Measurements from ENCODE around the gene ETV2. TPM values are rescaled to one million over a fixed set of nuclear protein-coding genes. Genes with fewer than 3 reads are reported as not detected.

ETV2 gene
- total and polyA plus RNA-seq, 2 of the 4 experiments (the other 2 are of a cell fraction): 1.2 TPM; not detected in 1

- H4K5ac ChIP-seq (ENCODE audit: low read depth, low read length): no peak overlapping the region
- H2AFZ ChIP-seq (replicated peaks; ENCODE audit: low read length, poor library complexity): no peak overlapping the region
- POLR2A ChIA-PET (ENCODE audit: unreplicated experiment): no interaction called here
- no peaks in the 10 kb centered on the region for H3K9me1 ChIP-seq (ENCODE audit: insufficient read depth, low read length)
- H3K27me3 ChIP-seq (ENCODE audit: control insufficient read depth, insufficient read depth, low read length): peaks cover 7% of the 10 kb centered on the region; the same call in 1 of the 2 replicates
- H2AK9ac ChIP-seq (replicated peaks; ENCODE audit: low read depth, low read length, poor library complexity): no peak overlapping the region
- H2BK5ac ChIP-seq (ENCODE audit: low read depth, low read length, poor library complexity, severe bottlenecking): no peak overlapping the region
- no peak overlapping the region for H3K4me2 ChIP-seq (ENCODE audit: low read depth, low read length)
- in situ Hi-C loops (cut with MboI; ENCODE audit: low sequenced_read_pairs) (no loop called here), dilution Hi-C loops (cut with HindIII; ENCODE audit: low sequenced_read_pairs, unreplicated experiment) (no loop called here), intact Hi-C loops (cut with micrococcal nuclease) (no loop called here)
- BruUV-seq (replicated peaks): no TSS peak
- no peak overlapping the region for H3K9ac ChIP-seq (ENCODE audit: low read depth, low read length)
- no peak overlapping the region for H3K23ac ChIP-seq (ENCODE audit: low read depth, low read length)
- H3K14ac ChIP-seq (replicated peaks; ENCODE audit: low read depth, low read length): no peak overlapping the region
- no peak overlapping the region for H4K8ac ChIP-seq (ENCODE audit: low read depth in 2 of 2, low read length in 2 of 2)
- H3K4me3 ChIP-seq (ENCODE audit: insufficient read depth, low read depth, low read length): no peak overlapping the region
- no peak overlapping the region for H2BK120ac ChIP-seq (ENCODE audit: low read depth, low read length)
- no peaks in the 10 kb centered on the region for H3K4me1 ChIP-seq (ENCODE audit: control insufficient read depth, insufficient read depth, low read length)
- CTCF ChIA-PET: no interaction called here
- H3K4ac ChIP-seq (ENCODE audit: low read depth, low read length): no peak overlapping the region
- H3K18ac ChIP-seq (ENCODE audit: low read depth, low read length): no peak overlapping the region
- no peak overlapping the region for H3K27ac ChIP-seq (ENCODE audit: insufficient read depth, low read length)
- H3K79me1 ChIP-seq (ENCODE audit: low read depth in 1 of 2, low read length in 2 of 2): no peaks in the 10 kb centered on the region
- TF ChIP-seq USF2 (IDR thresholded peaks at IDR 0.05; ENCODE audit: low read depth, low read length) (no peak), NFE2L2 (IDR thresholded peaks at IDR 0.05; ENCODE audit: low read depth, low read length) (no peak), CHD1 (IDR thresholded peaks at IDR 0.05; ENCODE audit: low read depth, low read length) (no peak), ELK1 (IDR thresholded peaks at IDR 0.05; ENCODE audit: borderline replicate concordance, low read depth, low read length) (no peak), RCOR1 (IDR thresholded peaks at IDR 0.05; ENCODE audit: insufficient replicate concordance, low read length) (no peak), CEBPB (IDR thresholded peaks at IDR 0.05; ENCODE audit: low read depth, low read length) (no peak), MXI1 (IDR thresholded peaks at IDR 0.05; ENCODE audit: borderline replicate concordance, low read depth, low read length) (no peak), MAFK (IDR thresholded peaks at IDR 0.05; ENCODE audit: low read depth, low read length) (no peak), SMC3 (IDR thresholded peaks at IDR 0.05; ENCODE audit: low read depth, low read length) (no peak), RFX5 (IDR thresholded peaks at IDR 0.05; ENCODE audit: low read depth, low read length) (no peak), POLR2A (IDR thresholded peaks at IDR 0.05; ENCODE audit: low read depth, low read length) (no peak), BHLHE40 (IDR thresholded peaks at IDR 0.05; ENCODE audit: low read depth, low read length) (no peak), RAD21 (IDR thresholded peaks at IDR 0.05; ENCODE audit: low read length) (no peak), FOS (IDR thresholded peaks at IDR 0.05; ENCODE audit: low read depth, low read length) (no peak)
- TF ChIP-seq, protein P1, sequence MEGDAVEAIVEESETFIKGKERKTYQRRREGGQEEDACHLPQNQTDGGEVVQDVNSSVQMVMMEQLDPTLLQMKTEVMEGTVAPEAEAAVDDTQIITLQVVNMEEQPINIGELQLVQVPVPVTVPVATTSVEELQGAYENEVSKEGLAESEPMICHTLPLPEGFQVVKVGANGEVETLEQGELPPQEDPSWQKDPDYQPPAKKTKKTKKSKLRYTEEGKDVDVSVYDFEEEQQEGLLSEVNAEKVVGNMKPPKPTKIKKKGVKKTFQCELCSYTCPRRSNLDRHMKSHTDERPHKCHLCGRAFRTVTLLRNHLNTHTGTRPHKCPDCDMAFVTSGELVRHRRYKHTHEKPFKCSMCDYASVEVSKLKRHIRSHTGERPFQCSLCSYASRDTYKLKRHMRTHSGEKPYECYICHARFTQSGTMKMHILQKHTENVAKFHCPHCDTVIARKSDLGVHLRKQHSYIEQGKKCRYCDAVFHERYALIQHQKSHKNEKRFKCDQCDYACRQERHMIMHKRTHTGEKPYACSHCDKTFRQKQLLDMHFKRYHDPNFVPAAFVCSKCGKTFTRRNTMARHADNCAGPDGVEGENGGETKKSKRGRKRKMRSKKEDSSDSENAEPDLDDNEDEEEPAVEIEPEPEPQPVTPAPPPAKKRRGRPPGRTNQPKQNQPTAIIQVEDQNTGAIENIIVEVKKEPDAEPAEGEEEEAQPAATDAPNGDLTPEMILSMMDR (conservative IDR thresholded peaks at IDR 0.05; ENCODE audit: low read depth, low read length): no peak
- H2BK15ac ChIP-seq (ENCODE audit: low read depth, low read length): no peak overlapping the region
- DNase-seq (no peak), ATAC-seq (ENCODE audit: low read depth) (no peak)
- no peaks in the 10 kb centered on the region; the same call in 1 of the 2 replicates for H3K36me3 ChIP-seq (ENCODE audit: control insufficient read depth, insufficient read depth, low read length)
- 0 out of 2 replicates have a peak, but pooled peaks cover 3% of the 10 kb centered on the region for H4K20me1 ChIP-seq (ENCODE audit: insufficient read depth, low read length)
- no peak overlapping the region for H4K91ac ChIP-seq (ENCODE audit: insufficient read depth, low read depth, low read length)
- WGBS, 2 experiments (ENCODE audit: extremely low coverage in 2 of 2, insufficient read length in 1 of 2): no CpG with 5 or more reads among the region's 1 CpG
- H3K56ac ChIP-seq (ENCODE audit: extremely low read depth, insufficient read depth, low read length): no peak overlapping the region
- no peaks in the 10 kb centered on the region for H3K9me3 ChIP-seq (ENCODE audit: control insufficient read depth, insufficient read depth, low read length)
- no peak overlapping the region for H2BK20ac ChIP-seq (ENCODE audit: low read depth, low read length)
- no peak overlapping the region for H2AK5ac ChIP-seq (ENCODE audit: low read depth, low read length)
Measured at GRCh38 chr19:35670686-35671085, 29.1 kb downstream of the ETV2 start.
